Testis (tissue), 3 donors: ENCODE data around the gene SCARB1. TPM values are rescaled to one million over a fixed set of nuclear protein-coding genes. Genes with fewer than 3 reads are reported as not detected.

Experiments used
- DNase-seq: peaks from one replicate; pipeline ENCODE4 v3.0.0-alpha.2; 2019
- H3K27ac ChIP-seq, 2 donors: fragments of 200-600 bp; sonication (generic); one replicate each; pipeline ENCODE4 v1.5.1; 2019
- H3K27me3 ChIP-seq: fragments of 200-600 bp; sonication (generic); one replicate; pipeline ENCODE4 v1.5.1; 2019
- H3K36me3 ChIP-seq: fragments of 200-600 bp; sonication (generic); one replicate; pipeline ENCODE4 v1.5.1; 2017; ENCODE audit warnings: low read depth; ENCODE audit errors: missing control alignments
- H3K4me1 ChIP-seq: fragments of 200-600 bp; sonication (generic); one replicate; pipeline ENCODE4 v1.5.1; 2019
- H3K4me3 ChIP-seq, 2 donors: fragments of 200-600 bp; sonication (generic); one replicate each; pipeline ENCODE4 v1.5.1; 2017 to 2019
- H3K9me3 ChIP-seq: fragments of 200-600 bp; sonication (generic); one replicate; pipeline ENCODE4 v1.5.1; 2017
- POLR2A ChIP-seq: fragments of 450-650 bp; IDR thresholded peaks from one replicate; pipeline ENCODE4 v1.6.1; 2017; ENCODE audit warnings: antibody characterized with exemption, mild to moderate bottlenecking, moderate library complexity
- WGBS, 2 donors: methylation state at CpG; one replicate each; pipeline ENCODE4 v1.1.5; 2018; 5-methylcytosine and 5-hydroxymethylcytosine counted together
- intact Hi-C: fragments of 100-400 bp; cut with DNase I; formaldehyde crosslinking; loops from one replicate; pipeline ENCODE4 v1.15.1; 2023; ENCODE audit warnings: low total_unique reads
- polyA plus RNA-seq: library from polyadenylated mRNA; stranded (reverse); fragments of 350-450 nt; fragmentation: Illumina TruSeq; extraction: RNeasy Lipid Tissue Mini Kit (QIAGEN cat#74804); gene quantifications from one replicate; pipeline ENCODE4 v1.2.3, GENCODE V29; 2014; ENCODE audit warnings: low read depth, low replicate concordance; ENCODE audit not compliant: insufficient read depth
- total RNA-seq, 2 donors: library from RNA; depleted of rRNA; stranded (reverse); fragments of >200 nt; gene quantifications; one replicate each; pipeline ENCODE4 v1.2.3, GENCODE V29; 2016
- TF ChIP-seq, protein P1 (sequence below), 3 experiments: fragments of 450-650 bp in 2 of 3; fragments of 200-600 bp in 1 of 3; sonication (generic) in 1 of 3; IDR thresholded peaks; one replicate each; pipeline ENCODE4 v1.5.1; 2016 to 2019; ENCODE audit warnings: antibody characterized with exemption in 3 of 3, mild to moderate bottlenecking in 2 of 3, moderate library complexity in 1 of 3

Gene SCARB1
- total and polyA plus RNA-seq, 3 donors from 2014 or later = 46.9 to 116 (median 73.6) TPM

GRCh38 chr12:124788936-124789555 lies 74.6 kb downstream of the SCARB1 start:
- Histone ChIP-seq H3K4me3 (no peak overlapping the region), H3K36me3 (no peaks in the 10 kb centered on the region), H3K27ac (no peak overlapping the region), H3K9me3 (no peaks in the 10 kb centered on the region), H3K27me3 (no peaks in the 10 kb centered on the region), H3K4me1 (no peaks in the 10 kb centered on the region)
- intact Hi-C loops = no loop called here
- TF ChIP-seq POLR2A = no peak
- TF ChIP-seq, protein P1, sequence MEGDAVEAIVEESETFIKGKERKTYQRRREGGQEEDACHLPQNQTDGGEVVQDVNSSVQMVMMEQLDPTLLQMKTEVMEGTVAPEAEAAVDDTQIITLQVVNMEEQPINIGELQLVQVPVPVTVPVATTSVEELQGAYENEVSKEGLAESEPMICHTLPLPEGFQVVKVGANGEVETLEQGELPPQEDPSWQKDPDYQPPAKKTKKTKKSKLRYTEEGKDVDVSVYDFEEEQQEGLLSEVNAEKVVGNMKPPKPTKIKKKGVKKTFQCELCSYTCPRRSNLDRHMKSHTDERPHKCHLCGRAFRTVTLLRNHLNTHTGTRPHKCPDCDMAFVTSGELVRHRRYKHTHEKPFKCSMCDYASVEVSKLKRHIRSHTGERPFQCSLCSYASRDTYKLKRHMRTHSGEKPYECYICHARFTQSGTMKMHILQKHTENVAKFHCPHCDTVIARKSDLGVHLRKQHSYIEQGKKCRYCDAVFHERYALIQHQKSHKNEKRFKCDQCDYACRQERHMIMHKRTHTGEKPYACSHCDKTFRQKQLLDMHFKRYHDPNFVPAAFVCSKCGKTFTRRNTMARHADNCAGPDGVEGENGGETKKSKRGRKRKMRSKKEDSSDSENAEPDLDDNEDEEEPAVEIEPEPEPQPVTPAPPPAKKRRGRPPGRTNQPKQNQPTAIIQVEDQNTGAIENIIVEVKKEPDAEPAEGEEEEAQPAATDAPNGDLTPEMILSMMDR (IDR thresholded peaks at IDR 0.05) = no peak
- no peak for DNase-seq
- 90 to 93% methylated on average over 13 of the region's 13 CpGs for WGBS, 2 donors

DNA sequence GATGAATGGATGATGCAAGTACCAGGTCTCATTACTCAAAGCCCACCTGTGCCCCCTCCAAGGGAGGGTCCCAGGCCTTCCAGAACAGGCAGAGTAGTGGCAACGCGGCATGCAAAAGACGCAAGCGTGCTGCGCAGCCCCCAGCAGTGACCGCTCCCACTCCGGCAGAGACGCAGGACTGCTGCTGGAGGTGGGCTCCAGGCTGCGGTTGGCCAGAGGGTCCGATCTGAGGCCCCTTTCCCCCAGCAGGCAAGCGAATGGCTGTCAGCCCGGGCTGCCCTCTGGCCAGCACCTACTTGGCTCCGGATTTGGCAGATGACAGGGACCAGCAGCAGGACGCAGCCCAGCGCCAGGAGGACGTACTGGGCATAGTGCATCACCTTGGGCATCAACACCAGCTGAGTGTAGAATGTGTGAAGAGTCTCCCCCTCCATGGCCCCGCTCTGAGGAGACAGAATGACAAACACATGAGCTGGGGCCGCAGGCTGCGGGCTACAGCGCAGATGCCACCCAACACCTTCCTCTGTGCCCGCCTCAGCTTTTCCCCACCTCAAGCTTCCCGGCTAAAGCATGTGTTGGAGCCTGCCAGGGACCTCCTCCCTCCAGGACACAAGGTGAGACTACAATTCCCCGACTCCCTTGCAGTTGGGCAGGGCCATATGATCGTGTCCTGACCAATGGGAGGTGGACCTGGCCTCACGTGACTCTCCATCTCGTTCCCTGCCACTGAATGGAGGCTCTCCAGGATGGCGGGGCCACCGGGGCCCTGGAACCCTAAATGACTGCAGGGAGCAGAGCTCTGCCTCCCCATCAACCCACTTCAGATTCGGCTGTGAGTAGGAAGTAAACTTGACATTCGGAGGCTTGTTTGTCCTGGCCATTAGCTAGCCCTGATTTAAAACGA lies 77.4 kb downstream of the SCARB1 start:
- 74 to 86% methylated on average over 25 to 31 of the region's 31 CpGs for WGBS, 2 donors
- no peaks in the 10 kb centered on the region for H3K4me1 ChIP-seq
- TF ChIP-seq, protein P1 (IDR thresholded peaks at IDR 0.05) = no peak
- no peak for TF ChIP-seq POLR2A
- H3K4me3 ChIP-seq = peak overlapping the region in 1 of 2 donors; percentile 10
- no peaks in the 10 kb centered on the region for H3K27me3 ChIP-seq
- H3K27ac ChIP-seq = no peak overlapping the region
- H3K36me3 ChIP-seq = no peaks in the 10 kb centered on the region
- DNase-seq = peak; percentile 75
- intact Hi-C loops = no loop called here
- no peaks in the 10 kb centered on the region for H3K9me3 ChIP-seq

- H3K4me1 ChIP-seq = no peaks in the 10 kb centered on the region
- intact Hi-C loops = no loop called here
These were observed 78.6 kb downstream of the SCARB1 start for GRCh38 chr12:124784871-124785572.

DNA sequence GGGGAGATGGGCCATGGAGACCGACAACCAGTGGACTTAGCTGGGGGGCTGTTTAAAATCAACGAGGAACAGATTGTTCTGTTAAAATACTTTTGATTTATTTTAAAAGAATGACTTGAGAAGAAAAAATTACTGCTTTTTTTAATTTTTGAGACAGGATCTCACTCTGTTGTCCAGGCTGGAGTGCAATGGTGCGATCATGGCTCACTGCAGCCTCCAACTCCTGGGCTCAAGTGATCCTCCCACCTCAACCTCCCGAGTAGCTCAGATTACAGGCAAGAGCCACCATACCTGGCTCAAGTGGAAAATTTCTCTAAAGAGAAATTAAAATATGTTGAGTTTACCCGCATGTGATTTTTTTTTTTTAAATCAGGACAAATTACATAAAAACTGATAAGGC lies 80.6 kb downstream of the SCARB1 start:
- no peaks in the 10 kb centered on the region for H3K9me3 ChIP-seq
- 92 to 93% methylated on average over 5 of the region's 5 CpGs for WGBS, 2 donors
- H3K4me1 ChIP-seq = no peaks in the 10 kb centered on the region
- H3K27ac ChIP-seq = no peak overlapping the region
- no peak overlapping the region for H3K4me3 ChIP-seq
- DNase-seq = no peak
- no peaks in the 10 kb centered on the region for H3K36me3 ChIP-seq
- TF ChIP-seq POLR2A = no peak
- TF ChIP-seq, protein P1 (IDR thresholded peaks at IDR 0.05) = no peak
- H3K27me3 ChIP-seq = no peaks in the 10 kb centered on the region
- intact Hi-C loops = no loop called here

More at GRCh38 chr12:124784871-124785572, 78.6 kb downstream of the SCARB1 start:
- no peak for TF ChIP-seq POLR2A
- TF ChIP-seq, protein P1 (IDR thresholded peaks at IDR 0.05) = no peak
- Histone ChIP-seq H3K27me3 (no peaks in the 10 kb centered on the region), H3K27ac (no peak overlapping the region), H3K36me3 (no peaks in the 10 kb centered on the region), H3K4me3 (no peak overlapping the region), H3K9me3 (no peaks in the 10 kb centered on the region)
- WGBS, 2 donors = 85 to 94% methylated on average over 10 to 11 of the region's 11 CpGs
- DNase-seq = no peak
